Left lobe of liver (tissue), 2 donors: ENCODE results near the gene TXK. TPM values are rescaled to one million over a fixed set of nuclear protein-coding genes. Genes with fewer than 3 reads are reported as not detected.

ENCODE experiments used
- ATAC-seq: fragments of 200-7000 bp; cut with Tn5 transposase; one replicate; pipeline ENCODE4 v1.9.1; 2020; ENCODE audit warnings: mild to moderate bottlenecking, moderate library complexity
- DNase-seq: peaks from one replicate; pipeline ENCODE4 v3.0.0-alpha.2; 2020; ENCODE audit warnings: low spot score
- total RNA-seq: library from RNA; stranded (reverse); gene quantifications from one replicate; pipeline ENCODE4 v1.2.1, GENCODE V29; 2021
- donor health status: DM: no; HTN: no; CAD: no; lungs with moderate emphysema.
- donor health status: DM: no; HTN: yes; CAD: no.

TXK gene
- total RNA-seq, 1 donor from 2014 or later, result 1.1 TPM

DNA sequence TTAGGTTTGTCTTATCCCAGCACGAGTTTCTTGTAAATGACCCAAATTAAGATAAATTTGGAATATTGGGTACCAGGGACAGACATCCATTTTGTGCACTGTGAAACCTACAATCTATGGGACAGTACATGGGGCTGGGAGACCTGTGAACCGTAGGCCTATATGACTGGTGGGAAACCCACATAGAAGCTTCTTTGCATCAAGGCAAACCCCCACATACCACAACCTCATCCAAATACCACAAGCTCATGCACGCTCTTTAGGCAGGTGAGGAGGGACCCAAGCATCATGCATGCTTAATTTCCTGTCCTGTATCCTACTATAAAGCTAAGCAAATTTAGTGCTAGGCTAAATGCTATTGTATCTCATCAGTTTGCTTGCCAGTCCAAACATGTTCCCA lies 69.7 kb downstream of the TXK start:
- ATAC-seq, result no peak
- no peak for DNase-seq

DNA sequence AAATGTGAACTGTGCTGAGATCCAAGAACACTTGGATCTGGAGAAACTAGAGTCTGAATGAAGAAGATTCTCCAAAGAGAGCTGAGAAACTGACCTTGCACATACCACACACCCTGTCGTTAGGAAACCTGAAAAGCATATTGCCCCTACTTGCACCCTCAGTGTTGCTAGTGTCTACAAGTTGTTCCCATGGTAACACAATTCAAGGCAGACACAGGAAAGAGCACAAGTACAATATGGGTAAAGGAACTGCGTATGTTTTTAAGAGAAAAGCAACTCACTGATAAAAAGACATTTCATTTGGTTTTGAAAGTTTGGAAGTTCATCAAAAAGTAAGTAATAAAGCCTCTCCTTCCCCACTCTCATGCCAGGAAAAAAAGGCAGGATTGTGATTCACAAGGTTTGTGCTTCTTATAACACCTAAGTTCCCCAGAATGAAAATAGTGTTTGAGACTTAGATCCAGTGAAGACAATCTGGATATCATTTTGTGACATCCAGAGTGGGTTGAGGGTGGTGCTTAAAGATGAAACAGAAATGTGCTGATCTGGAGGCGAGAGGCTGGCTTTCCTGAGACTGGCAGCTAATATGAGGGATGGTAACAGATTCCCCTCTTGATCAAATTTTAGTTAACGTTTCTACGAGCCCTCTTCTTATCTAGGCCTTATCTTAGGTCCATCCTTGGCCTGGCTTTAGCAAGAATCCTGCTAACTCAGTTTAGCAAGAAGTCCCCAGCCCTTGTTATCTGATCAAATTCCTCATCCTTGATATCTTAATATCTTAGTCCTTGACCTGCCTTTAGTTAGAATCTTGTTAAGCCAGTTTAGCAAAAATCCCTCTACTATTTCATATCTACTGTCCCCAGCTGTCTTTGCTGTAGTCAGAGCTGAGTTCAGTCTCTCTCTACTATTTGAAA lies 75.2 kb downstream of the TXK start:
- DNase-seq (no peak), ATAC-seq (no peak)

DNA sequence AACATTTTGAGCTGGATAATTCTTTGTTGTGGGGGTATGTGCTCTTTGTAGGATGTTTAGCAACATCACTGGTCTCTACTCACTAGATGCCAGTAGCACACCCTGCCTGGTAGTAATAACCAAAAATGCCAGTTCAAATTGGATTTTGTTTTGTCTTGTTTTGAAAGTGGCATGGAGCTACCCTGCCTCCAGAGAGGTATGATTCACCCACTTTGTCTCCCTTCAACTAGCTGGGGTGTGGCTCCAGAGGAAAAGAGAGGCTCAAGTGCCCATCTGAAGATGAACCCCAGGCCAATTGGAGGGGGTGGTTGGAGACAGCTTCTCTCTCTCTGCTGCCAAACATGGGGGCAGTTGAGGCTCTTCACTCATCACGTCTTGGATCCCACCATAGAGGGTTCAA lies 83.0 kb downstream of the TXK start:
- ATAC-seq (no peak), DNase-seq (no peak)

DNA sequence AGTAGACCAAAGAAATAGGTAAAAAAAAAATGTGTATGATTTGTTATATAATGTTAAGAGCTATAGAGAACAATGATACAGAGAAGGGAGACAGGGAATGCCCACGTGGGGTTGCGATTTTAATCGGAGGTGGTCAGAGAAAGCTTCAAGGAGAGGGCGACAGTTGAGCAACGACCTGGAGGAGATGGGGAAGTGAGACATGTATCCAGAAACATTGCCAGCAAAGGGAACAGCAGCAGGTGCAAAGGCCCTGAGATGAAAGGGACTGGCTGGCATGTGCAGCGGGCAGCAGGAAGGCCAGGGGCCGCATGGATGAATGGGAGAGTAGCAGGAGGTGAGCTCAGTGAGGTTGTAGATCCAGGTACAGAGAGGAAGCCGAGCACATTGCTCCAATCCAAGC lies 84.6 kb downstream of the TXK start:
- no peak for ATAC-seq

DNA sequence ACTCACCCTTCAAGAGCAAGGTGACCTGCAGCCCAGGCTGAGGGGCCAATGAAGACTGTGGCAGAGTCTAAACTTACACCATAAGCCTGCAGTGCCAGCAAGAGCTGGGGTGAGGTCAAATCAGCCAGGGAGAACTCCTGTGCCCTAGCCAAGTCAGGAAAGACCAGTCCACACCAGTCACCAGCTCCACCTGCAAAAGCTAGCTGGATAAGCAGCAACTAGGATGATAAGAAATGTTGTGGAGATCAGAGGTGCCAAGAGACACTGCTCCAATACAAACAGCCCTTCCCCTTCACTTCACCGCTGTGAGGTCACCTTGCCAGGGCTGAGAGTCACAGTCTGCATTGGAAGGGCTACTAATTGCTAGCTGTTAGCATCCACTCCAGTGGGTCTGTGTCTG lies 86.2 kb downstream of the TXK start:
- DNase-seq, result peak; percentile 86
- peak; percentile 93 for ATAC-seq

More for the DNA sequence above, 84.6 kb downstream of the TXK start:
- DNase-seq, result no peak

DNA sequence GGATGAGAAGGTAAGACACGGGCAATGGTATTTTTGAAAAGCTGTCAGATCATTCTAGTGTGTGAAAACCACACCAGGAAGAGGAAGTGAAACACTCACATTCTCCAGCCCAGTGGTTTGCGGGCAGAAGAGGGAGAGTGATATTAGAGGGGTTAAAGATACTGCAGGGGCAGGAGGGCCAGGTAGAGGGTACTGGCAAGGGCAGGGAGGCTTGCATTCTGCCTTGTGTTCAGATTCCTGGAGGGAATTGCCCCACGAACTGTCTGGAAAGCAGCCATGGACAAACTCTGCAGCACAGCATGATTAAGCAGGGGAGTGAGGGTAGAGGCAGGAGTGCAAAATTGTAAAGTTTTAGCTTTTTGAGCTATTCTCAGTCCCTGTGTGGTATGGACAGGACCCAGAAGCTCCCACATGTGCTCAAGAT lies 86.6 kb downstream of the TXK start:
- no peak for DNase-seq

DNA sequence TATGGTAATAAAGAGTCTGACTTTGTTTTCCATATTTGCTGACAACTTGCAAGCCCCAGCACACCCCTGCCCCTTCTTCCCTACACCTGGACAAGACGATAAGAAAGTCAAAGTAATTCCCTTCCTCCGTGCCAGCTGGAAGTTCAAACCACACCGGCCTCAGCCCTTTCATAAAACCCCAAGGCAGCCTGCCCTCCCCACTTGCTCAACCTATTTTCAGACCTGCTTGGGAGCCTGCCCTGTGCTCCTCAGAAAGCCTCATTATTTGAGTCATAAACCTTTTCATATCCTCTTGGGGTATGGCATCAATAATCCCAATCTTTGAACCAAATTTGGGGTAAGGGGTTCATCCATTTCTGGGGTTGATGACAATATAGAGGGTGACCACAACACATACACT lies 88.0 kb downstream of the TXK start:
- DNase-seq (no peak), ATAC-seq (no peak)

More for the DNA sequence above, 86.6 kb downstream of the TXK start:
- peak; percentile 48 for ATAC-seq

DNA sequence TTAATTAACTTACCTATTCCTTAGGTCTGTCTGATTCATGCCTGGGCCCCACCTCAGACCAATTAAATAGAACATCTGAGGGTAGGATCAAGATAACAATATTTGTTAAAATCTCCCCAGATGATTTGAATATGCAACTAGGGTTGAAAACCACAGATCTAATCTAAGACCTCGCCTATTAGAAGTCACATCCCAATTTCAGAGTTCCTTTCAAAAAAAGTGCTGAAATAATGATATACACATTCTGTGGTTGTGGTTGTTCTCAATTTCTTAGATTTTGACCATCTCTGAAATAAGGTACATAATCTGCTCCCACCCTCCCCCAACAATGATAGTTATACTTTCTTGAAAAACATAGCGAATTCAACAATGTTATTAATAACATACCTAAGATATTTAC lies 89.8 kb downstream of the TXK start:
- ATAC-seq (no peak), DNase-seq (no peak)

DNA sequence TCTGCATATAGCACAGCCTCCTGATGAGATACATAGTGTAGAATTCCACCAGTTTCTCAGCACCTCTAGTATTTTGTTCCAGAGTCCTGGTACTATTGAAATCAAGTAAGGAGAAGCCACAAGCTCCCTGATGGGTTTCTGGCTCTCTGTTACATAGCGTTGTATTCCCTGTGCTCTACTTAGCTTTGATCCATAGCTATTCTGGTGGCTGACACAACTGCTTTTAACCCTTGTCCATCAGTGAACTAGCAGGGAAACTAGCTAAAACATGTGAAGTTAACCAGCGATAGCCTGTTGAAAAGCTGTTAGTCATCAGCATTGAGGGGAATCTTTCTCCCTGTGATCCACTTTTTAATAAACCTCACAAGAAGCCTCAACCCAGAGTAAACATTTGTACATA lies 90.5 kb downstream of the TXK start:
- DNase-seq, result no peak
- ATAC-seq, result no peak

DNA sequence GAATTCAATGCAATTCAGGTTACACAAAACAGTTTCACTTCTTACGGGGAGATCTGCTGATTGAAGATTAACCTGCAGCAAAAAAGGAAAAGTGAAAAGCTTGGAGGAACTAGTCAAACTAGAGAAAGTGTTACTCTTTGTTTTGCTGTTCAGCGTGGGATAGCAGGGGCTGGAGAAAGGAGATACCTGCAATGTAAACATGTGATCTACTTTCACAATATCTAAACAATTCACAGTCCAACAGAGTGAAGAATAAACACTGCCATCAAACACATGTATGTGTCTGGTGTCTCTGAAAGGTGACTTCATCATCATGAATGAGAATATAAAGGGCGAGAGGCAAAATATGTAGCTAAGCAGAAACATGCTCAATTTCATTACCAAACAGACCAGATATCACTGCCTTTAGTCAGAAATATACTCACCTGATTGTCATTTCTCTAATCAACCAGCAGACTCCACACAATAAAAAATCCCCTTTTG lies 91.0 kb downstream of the TXK start:
- ATAC-seq (peak; percentile 54), DNase-seq (no peak)

DNA sequence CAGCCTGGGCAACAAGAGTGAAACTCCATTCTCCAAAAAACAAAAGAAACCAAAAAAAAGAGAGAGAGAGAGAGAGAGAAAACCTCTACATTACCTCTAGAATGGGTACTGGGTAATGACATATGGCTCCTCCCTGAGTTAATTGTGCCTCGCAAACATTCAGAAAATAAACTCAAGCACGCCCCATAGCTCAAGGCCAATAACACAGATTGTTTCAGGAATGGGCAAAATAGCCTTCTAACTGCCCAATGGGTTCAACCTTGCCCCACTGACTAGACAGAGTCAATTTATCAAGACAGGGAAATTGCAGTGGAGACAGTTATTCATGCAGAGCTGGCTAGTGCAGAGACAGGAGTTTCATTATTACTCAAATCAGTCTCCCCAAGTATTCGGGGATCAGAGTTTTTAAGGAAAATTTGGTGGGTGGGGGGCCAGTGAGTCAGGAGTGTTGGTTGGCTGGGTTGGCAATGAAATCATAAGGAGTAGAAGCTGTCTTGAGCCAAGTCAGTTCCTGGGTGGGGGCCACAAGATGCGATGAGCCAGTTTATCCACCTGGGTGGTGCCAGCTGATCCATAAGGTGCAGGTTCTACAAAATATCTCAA lies 92.4 kb downstream of the TXK start:
- DNase-seq, result no peak
- ATAC-seq, result no peak

DNA sequence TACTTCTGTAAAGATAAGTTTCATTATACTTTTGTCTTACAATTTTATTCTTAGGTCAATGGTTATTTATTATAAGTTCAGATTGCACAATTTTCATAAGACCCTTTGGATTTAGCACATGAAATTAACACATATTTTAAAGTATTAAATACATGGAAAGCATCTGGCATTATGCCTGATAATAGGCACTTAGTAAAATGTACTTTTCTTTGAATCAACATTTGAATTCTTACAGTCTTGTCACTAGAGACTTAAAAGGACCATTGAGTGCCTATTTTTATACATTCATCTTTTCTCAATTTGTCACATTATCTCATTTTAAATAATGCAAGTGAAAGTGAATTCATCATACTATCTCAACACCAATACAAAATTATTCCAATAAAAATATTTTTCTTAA lies 94.5 kb downstream of the TXK start:
- no peak for DNase-seq
- no peak for ATAC-seq

DNA sequence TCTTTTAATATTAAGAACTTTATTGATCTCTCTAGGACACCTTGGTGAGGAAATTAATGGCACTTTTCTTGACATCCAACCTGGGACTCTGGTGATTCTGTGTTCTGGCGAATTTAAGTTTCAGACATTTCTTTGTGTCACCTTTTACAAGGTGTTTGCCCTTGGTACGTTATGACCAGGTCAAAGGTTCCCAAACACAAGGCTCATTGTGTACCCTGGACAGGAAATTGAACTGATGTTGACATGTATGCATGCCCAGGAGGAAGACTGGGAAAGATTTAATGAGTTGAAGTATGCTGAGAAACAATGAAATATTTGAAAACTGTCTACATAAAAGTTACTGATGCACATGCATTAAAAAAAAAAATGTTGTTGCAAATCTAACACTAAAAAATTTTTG lies 95.4 kb downstream of the TXK start:
- no peak for DNase-seq
- peak; percentile 71 for ATAC-seq

DNA sequence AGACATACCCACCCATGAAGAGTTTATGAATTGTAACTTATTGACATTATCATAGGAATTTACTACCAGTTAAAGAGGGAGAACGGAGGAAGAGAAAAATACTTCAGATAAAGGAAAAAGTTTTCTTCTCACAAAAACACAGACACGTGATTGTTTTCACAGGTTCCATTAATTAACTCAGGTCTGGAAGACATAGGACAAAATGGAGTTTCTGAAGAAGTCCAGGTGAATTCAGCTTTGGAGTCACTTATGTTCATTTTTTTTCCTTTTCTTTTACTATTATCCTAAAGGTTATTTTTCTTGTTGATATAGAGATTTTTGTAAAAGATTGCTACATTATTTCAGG lies 97.0 kb downstream of the TXK start:
- ATAC-seq, result no peak
- DNase-seq, result no peak

DNA sequence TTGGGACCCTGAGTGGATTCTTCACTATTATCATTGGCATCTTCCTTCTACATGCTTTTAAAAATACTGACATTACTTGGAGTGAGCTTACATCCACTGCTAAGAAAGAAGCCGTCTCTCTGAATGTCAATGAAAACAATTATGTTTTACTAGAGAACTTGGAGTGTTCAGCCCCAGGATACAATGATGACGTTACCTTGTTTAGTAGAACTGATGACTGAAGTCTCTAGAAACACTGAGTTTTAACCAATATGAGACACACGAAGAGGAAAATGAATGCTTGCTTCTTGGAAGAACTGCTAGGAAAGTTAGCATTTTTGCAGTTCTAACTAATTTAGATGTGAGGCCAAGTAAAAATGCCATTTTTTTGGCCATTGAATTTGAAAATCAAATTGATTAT lies 98.1 kb downstream of the TXK start:
- no peak for DNase-seq
- no peak for ATAC-seq

DNA sequence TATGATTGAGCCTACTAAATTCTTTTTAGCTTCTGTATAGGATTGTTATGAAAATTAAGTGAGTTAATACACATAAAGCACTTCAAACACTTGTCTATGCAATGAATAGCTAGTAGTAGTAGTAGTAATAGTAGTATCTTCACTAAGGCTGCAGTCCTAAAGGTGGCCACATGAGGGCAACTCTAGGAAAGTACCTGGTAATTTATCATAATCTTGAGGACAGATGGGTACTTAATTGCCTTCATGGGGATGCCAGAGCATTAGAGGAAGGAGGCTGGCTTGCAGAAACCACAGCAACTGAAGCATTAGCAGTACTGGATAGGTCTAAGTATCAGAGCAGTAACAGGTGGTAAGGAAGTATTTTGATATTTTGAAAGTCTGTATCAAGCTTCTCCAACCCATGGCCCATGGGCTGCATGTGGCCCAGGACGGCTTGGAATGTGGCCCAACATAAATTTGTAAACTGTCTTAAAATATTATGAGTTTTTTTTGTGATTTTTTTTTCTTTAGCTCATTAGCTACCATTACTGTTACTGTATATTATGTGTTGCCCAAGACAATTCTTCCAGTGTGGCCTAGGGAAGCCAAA lies 100.1 kb downstream of the TXK start:
- ATAC-seq (peak; percentile 60), DNase-seq (no peak)

DNA sequence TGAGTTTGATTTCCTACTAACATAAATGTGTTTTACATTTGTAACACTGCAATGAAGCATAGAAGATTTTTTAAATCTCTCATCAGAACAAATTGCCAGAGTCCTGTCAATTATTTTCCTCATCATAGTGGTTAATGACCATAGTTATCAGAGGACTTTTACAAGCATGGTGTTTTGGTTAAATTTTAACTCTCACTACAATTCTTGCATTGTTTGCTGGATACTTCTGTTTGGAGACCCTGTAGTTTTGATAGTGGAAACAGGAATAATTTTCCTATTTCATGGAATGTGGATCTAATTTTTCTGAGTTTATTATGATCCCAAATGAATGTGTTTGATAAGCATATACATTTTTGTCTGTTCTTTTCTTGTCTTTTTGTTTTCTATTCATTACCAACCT lies 100.6 kb downstream of the TXK start:
- peak; percentile 15 for ATAC-seq
- no peak for DNase-seq

DNA sequence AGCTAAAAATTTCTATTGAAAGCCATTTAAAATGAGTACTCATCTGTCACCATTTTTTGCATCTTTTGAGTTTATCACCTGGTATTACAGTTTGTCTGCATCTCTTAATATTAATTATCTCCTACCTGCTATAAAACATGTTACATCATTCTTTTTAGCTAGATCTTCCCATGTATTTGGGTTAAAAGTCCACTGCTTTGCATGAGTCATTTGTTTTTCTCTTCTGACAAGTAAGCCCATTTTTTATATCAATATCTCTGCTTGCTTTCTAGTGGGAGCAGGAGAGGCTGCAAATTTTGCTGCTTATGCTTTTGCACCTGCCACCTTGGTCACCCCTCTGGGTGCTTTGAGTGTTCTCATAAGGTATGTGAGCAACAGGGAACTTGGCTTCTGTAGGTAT lies 101.3 kb downstream of the TXK start:
- DNase-seq (no peak), ATAC-seq (peak; percentile 77)

DNA sequence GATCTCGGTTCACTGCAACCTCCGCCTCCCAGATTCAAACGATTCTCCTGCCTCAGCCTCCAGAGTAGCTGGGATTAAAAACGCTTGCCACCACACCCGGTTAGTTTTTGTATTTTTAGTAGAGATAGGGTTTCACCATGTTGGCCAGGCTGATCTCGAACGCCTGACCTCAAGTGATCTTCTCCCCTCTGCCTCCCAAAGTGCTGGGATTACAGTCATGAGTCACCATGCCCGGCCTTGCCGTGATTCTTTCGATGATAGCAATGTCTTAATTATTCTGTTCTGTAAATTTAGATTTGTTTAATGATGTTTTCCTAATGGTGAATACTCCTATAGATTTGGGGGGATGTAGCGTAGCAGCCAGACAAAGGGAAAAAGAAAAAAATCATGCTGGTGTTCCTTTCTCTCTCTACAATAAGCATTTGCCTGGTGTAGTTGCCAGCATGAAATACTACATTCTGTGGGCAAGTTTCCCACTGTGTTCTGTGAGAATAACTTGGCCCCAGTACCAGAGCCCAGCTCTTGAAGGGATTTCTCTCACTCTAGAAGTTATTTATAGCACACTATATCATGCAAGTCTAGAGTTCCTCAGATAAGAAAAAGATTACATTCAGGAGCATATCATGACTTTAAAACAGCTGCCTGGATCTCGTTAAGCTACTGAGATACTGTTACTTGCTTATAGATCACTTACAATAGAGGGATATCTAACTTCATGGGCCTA lies 102.1 kb downstream of the TXK start:
- DNase-seq (no peak), ATAC-seq (peak; percentile 82)

DNA sequence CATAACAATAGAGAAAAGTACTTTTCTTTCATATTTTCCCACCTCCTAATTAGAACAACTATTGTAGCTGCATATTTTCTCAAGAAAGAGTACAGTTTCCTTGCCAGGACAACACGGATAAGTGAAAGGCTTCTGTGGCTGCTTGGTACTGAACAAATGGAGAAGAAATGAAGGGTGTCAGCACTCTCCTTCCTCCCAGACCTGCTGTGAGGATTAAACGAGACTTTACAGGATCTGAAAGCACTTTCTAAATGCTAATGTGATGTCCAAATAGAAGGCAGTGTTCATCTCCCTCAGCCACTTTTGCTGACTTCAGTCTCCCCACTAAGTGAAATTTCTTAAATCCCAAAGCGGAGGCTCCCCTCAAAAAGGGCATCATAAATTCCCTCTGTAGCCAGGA lies 103.6 kb downstream of the TXK start:
- no peak for DNase-seq
- ATAC-seq, result no peak

DNA sequence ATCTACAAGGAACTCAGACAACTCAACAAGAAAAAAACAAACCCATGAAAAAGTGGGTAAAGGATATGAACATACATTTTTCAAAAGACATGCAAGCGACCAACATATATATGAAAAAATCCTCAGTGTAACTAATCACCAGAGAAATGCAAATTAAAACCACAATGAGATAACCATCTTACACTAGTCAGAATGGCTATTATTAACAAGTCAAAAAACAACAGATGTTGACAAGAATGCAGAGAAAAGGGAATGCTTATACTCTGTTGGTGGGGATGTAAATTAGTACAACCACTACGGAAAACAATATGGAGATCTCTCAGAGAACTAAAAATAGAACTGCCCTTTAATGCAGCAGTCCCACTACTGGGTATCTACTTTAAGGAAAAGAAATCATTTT lies 105.4 kb downstream of the TXK start:
- ATAC-seq, result no peak
- DNase-seq, result no peak
